ENCODE measurements around the gene C1orf116.

The C1orf116 gene

DNA sequence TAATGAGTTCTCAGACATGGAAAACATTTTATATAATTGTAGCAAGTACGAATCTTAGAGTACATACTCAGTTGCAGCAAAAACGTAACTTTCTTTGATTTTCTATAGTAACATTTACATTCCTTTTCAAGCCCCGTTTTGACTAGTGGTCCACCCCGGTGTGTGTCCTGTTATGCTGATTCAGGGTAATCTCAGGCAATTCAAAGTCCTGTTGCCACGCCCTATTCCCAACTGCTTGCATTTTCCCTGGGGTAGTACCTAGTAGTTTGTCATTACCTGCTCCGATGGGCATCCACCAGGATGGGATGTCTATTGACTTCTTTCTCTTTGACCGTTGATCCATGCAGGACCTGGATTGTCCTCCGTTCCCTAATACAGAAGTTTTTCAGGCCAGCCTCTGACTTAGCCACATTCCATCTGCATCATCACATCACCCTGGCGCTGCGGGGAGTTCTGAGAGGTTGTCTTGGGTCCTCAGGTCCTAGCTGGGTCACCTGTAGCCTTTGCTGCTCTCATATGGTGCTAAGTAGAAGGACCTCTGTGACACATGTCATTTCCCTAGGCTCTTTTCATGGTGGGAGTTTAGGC, 47.3 kb downstream of the C1orf116 start:
- no peak for DNase-seq

DNA sequence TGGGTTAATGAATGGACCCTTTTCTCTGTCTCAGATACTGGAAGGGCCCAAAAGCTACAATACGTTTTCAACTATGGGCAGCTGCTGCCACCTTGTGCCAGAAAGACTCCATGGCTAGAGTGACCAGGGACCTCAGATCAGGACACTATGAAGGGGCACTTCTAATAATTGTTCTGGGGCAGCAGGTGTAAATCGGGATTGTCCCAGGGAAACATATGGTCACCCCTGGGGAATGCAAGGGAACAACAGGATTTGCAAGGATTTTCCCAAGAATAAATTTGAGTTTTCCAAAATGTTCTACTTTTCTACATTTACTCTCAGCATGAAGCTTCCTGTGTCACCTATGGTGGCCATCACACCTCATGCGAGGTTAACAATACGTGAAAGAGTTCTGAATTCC, 50.3 kb downstream of the C1orf116 start:
- DNase-seq: peak; percentile 51 to 58

DNA sequence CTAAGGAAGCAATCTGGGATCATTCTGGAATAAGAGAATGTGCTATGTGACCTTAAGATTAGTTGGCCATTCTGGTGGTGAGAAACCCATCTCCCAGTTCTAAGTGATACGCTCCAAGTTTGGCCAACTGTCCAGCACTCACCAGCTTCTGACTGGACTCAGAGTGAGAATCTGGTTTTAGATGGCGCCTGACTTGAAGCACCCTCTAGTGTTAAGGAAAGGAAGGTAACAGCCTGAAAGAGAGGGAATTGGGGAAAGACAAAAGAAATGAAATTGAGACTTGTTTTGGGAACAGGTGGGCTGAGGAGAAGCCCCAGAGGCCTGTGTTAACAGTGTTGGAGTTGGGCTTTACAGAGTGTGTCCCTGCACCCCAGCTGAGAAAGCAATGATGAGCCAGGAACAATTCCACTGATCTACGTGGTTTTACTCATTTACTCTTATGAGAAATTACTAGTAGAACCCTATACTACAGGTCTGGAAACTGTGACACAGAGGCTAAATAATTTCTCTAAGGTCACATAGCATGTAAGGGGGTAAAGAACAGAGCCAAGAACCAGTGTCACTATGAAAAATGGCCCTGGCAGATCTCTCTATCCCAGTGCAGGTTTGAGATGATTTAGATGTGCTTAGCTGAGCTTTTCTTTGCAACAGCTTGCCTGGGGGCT, 53.0 kb downstream of the C1orf116 start:
- DNase-seq: no peak

DNA sequence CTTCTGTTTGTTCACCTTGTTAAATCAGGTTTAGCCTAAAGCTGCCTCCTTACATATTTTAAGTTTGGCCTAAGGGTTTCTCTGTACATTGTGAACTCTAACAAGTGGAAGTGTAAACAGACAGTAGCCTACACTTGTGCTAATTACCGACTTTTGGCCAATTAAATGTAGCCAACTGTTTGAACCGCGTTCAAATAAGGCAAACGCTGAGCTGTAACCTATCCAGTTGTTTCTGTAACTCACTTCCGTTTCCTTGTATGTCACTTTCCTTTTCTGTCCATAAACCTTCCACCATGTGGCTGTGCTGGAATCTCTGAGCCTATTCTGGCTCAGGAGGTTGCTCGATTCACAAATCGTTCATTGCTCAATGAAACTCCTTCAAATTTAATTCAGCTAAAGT, 54.3 kb downstream of the C1orf116 start:
- DNase-seq: no peak

DNA sequence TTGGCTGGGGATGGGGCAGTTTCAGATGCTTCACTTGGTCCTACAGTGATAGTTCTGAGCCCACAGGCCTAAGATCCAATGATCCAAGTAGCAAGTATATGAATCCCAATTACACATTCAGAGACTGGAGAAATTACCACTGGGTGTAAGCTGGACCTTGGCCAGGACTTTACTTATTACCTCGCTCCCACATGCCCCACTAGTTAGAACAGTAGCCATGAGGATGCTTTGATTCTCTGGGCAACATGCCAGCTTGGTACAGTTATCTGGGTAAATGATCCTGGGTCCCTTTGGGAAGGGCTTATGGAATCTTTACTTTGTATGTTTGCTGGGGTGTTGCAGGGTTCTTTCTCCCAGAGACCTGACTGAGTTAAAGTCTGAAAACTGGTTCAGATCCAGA, 57.2 kb downstream of the C1orf116 start:
- no peak for DNase-seq

DNA sequence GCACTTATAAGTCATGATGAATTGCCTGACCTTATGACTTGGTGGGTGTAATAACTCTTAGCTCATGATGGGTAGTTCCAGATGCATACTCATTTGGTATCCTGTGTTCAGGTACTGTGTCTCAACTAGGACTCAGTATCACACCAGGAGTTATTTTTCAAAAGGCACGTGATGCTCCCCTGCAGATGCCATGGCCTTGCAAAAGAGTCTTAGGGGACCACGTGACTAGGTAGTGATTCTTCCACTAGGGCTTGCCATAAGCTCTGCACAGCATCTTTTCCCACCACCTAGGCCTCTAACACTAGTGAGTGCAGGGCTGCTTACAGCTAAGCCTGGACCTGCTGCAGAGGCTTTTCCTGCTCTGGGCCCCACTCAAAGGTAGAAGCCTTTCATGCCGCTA, 58.4 kb downstream of the C1orf116 start:
- no peak for DNase-seq

DNA sequence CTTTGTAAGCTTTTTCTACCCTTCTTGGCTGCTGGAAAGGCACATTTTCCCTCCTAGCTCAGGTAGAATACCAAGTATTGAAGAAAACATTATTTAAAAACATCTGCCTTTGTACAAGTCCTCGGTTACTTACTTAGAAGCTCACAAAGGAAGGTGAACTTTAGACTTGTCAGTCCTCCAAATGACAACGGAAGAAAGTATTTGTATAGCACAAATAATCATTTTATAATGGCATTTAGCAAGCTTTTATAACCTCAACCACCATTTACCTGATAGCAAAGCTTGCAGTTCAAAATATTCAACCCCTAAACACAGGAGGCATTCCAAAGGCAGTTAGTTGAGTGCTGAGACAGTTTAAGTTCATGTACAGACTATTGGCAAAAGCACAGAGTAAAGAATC, 59.8 kb downstream of the C1orf116 start:
- DNase-seq: no peak

DNA sequence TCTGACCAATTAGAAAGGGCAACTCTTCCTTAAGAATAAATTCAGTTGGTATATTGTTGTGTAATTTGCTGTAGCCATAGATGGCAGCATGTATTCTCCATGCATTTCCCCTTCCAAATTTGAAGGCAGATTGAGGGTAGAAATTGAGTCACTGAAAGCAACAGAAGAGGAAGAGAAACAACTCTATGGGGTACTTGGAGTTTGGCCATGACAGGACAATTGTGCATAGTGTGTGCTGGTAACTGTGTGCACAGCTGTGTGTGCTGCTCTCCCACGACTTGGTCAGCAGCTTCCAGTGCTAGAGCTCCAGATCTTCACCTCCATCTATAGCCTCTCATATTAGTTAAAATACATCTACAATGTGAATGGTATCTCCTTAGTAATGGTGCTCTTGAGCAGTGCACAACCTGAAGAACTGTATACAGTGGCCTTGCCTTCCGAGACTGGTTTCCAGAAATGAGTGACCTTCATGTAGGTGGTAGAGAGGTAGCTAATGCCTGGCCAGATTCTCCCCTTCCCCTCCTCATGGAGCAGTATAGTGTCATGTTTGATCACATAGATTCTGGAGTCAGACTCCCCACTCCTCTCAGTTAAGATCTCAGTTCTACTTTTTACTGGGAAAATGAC, 61.4 kb downstream of the C1orf116 start:
- DNase-seq: no peak

DNA sequence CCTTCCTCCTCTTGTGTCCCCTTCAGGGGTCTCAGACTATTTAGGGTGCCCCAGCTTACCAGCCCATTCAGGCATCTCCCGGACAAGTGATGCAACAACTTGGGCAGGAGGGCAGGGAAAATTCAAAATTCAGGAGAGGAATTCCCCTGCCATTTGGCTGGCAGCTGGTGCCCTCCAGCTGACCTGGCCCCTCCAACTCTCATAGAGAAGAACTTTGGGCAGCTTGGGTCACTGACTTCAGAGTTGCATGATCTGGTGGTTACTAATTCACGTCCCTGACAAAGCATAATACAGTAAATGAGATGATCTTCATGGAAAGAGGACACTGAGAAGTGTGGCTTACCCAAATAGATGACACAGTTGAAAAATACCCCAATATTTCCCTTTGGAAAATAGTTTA, 62.1 kb downstream of the C1orf116 start, which contains the start of gene FCAMR:
TSS of gene FCAMR (minus strand) at position 15 of the 400 bp plus-strand sequence. CDS start 335 bp downstream, outside the sequence.
- no peak for DNase-seq

DNA sequence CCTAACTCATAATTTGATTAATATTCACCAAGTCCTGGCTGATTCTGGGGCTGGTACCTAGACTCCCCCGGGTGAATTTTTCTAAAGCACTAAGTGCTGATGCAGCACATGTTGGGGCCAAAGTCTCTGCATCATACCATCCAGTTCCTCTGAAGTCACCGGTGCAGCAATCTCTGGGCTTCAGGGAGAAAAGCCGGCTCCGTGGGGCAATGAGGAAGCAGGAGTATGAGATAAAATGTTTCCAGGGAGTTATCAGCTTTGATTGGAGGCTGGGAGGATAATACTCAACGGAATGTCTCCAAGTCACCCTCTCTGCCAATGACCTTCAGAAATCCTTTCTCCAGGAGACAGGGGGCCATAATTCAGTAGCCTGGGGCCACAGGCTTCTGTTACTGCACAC, 63.5 kb downstream of the C1orf116 start:
- DNase-seq: no peak
